Astrocyte (in vitro differentiated cells and primary cell): ENCODE results near the gene ZNF462. TPM values are rescaled to one million over a fixed set of nuclear protein-coding genes. Genes with fewer than 3 reads are reported as not detected.

Source experiments
- DNase-seq: peaks from one replicate; pipeline ENCODE4 v3.0.0-alpha.2; 2010; ENCODE audit warnings: low read depth
- FAIRE-seq: peaks from 2 replicates; lab custom pipeline; 2011; peaks lifted over from hg19 to GRCh38; lab: Jason Lieb, UNC
- H2AFZ ChIP-seq: 2 replicates; pipeline ENCODE4 v1.6.0; 2012; ENCODE audit warnings: low read depth, low read length, inconsistent platforms
- H3K27ac ChIP-seq: 2 replicates; pipeline ENCODE4 v1.5.1; 2011; ENCODE audit warnings: low read depth, low read length, inconsistent platforms
- H3K27me3 ChIP-seq: 2 replicates; pipeline ENCODE4 v1.6.0; 2011; ENCODE audit warnings: low read length, inconsistent platforms; ENCODE audit not compliant: insufficient read depth
- H3K36me3 ChIP-seq: 2 replicates; pipeline ENCODE4 v1.5.1; 2011; ENCODE audit warnings: low read length, inconsistent platforms; ENCODE audit not compliant: insufficient read depth
- H3K4me1 ChIP-seq: 2 replicates; pipeline ENCODE4 v1.5.1; 2011; ENCODE audit warnings: low read length, inconsistent platforms; ENCODE audit not compliant: insufficient read depth
- H3K4me2 ChIP-seq: 2 replicates; pipeline ENCODE4 v1.6.0; 2012; ENCODE audit warnings: low read length, inconsistent platforms
- H3K4me3 ChIP-seq: 2 replicates; pipeline ENCODE4 v1.5.1; 2011; ENCODE audit warnings: low read depth, mild to moderate bottlenecking, low read length, inconsistent platforms; ENCODE audit not compliant: insufficient read depth
- H3K79me2 ChIP-seq: 2 replicates; pipeline ENCODE4 v1.6.0; 2012; ENCODE audit warnings: mild to moderate bottlenecking, low read length, inconsistent platforms; ENCODE audit not compliant: insufficient read depth
- H3K9ac ChIP-seq: 2 replicates; pipeline ENCODE4 v1.6.0; 2012; ENCODE audit warnings: mild to moderate bottlenecking, low read length, inconsistent platforms
- H3K9me3 ChIP-seq: 2 replicates; pipeline ENCODE4 v1.5.1; 2012; ENCODE audit warnings: low read depth, mild to moderate bottlenecking, low read length, inconsistent platforms; ENCODE audit not compliant: insufficient read depth
- H4K20me1 ChIP-seq: 2 replicates; pipeline ENCODE4 v1.6.0; 2012; ENCODE audit warnings: low read length, inconsistent platforms; ENCODE audit not compliant: insufficient read depth
- H3K27ac Mint-ChIP-seq: one replicate; pipeline ENCODE4 v1.8.0; 2021; ENCODE audit warnings: mild to moderate bottlenecking, mixed read lengths; ENCODE audit not compliant: unreplicated experiment
- H3K27me3 Mint-ChIP-seq: one replicate; pipeline ENCODE4 v1.8.0; 2021; ENCODE audit warnings: low read depth, mixed read lengths; ENCODE audit not compliant: unreplicated experiment
- H3K36me3 Mint-ChIP-seq: one replicate; pipeline ENCODE4 v1.8.0; 2021; ENCODE audit warnings: low read depth, mixed read lengths; ENCODE audit not compliant: unreplicated experiment
- H3K4me1 Mint-ChIP-seq: one replicate; pipeline ENCODE4 v1.8.0; 2021; ENCODE audit warnings: low read depth, mixed read lengths; ENCODE audit not compliant: unreplicated experiment
- H3K4me3 Mint-ChIP-seq: one replicate; pipeline ENCODE4 v1.8.0; 2021; ENCODE audit warnings: mild to moderate bottlenecking, moderate library complexity, mixed read lengths; ENCODE audit not compliant: unreplicated experiment
- H3K9me3 Mint-ChIP-seq: one replicate; pipeline ENCODE4 v1.8.0; 2021; ENCODE audit warnings: mild to moderate bottlenecking, mixed read lengths; ENCODE audit not compliant: unreplicated experiment
- CTCF ChIP-seq: IDR thresholded peaks from 2 replicates; pipeline ENCODE4 v1.5.1; 2011; ENCODE audit warnings: low read depth, mild to moderate bottlenecking, inconsistent platforms, low read length, moderate library complexity; ENCODE audit not compliant: insufficient read depth
- EZH2 ChIP-seq: IDR thresholded peaks from 2 replicates; pipeline ENCODE4 v1.6.1; 2012; ENCODE audit warnings: mild to moderate bottlenecking, low read length, inconsistent platforms; ENCODE audit not compliant: insufficient read depth
- total RNA-seq: library from RNA; stranded (reverse); gene quantifications from 2 replicates; pipeline ENCODE4 v1.2.1, GENCODE V29; 2021

ZNF462 gene
- total RNA-seq, 1 donor from 2014 or later: 126 TPM

GRCh38 chr9:107005201-107005600 lies 142.2 kb downstream of the ZNF462 start:
- no peaks in the 10 kb centered on the region for H3K27me3 Mint-ChIP-seq
- Histone ChIP-seq H3K36me3 (peaks cover 11% of the 10 kb centered on the region), H3K4me2 (no peak overlapping the region), H3K4me3 (no peak overlapping the region), H3K27me3 (no peaks in the 10 kb centered on the region), H3K79me2 (peaks cover 3% of the 10 kb centered on the region), H3K4me1 (no peaks in the 10 kb centered on the region), H3K27ac (no peak overlapping the region), H3K9ac (no peak overlapping the region), H3K9me3 (no peaks in the 10 kb centered on the region), H2AFZ (no peak overlapping the region), H4K20me1 (peaks cover 4% of the 10 kb centered on the region)
- H3K4me3 Mint-ChIP-seq: no peak overlapping the region
- peaks cover 12% of the 10 kb centered on the region for H3K4me1 Mint-ChIP-seq
- H3K9me3 Mint-ChIP-seq: peaks cover 2% of the 10 kb centered on the region
- FAIRE-seq (no peak), DNase-seq (no peak)
- no peak overlapping the region for H3K27ac Mint-ChIP-seq
- H3K36me3 Mint-ChIP-seq: peaks cover 40% of the 10 kb centered on the region
- TF ChIP-seq EZH2 (no peak), CTCF (no peak)

GRCh38 chr9:107007402-107007801 lies 144.4 kb downstream of the ZNF462 start:
- Histone ChIP-seq H4K20me1 (peaks cover 4% of the 10 kb centered on the region), H3K36me3 (peaks cover 21% of the 10 kb centered on the region), H3K79me2 (peaks cover 3% of the 10 kb centered on the region), H3K27ac (no peak overlapping the region), H3K27me3 (no peaks in the 10 kb centered on the region), H3K4me1 (no peaks in the 10 kb centered on the region), H3K9me3 (no peaks in the 10 kb centered on the region), H3K9ac (no peak overlapping the region), H2AFZ (no peak overlapping the region), H3K4me2 (no peak overlapping the region), H3K4me3 (no peak overlapping the region)
- FAIRE-seq (no peak), DNase-seq (no peak)
- Mint-ChIP-seq H3K27me3 (no peaks in the 10 kb centered on the region), H3K36me3 (peaks cover 45% of the 10 kb centered on the region), H3K9me3 (peaks cover 2% of the 10 kb centered on the region), H3K4me3 (no peak overlapping the region), H3K4me1 (peaks cover 7% of the 10 kb centered on the region), H3K27ac (no peak overlapping the region)
- no peak for TF ChIP-seq CTCF
- TF ChIP-seq EZH2: no peak

GRCh38 chr9:107008011-107008410 lies 145.0 kb downstream of the ZNF462 start:
- H3K27me3 ChIP-seq: no peaks in the 10 kb centered on the region
- H4K20me1 ChIP-seq: peaks cover 4% of the 10 kb centered on the region
- H3K27ac ChIP-seq: no peak overlapping the region
- FAIRE-seq (no peak), DNase-seq (no peak)
- H3K9me3 ChIP-seq: no peaks in the 10 kb centered on the region
- Mint-ChIP-seq H3K4me3 (no peak overlapping the region), H3K9me3 (peaks cover 2% of the 10 kb centered on the region), H3K27me3 (no peaks in the 10 kb centered on the region), H3K36me3 (peaks cover 41% of the 10 kb centered on the region), H3K27ac (no peak overlapping the region), H3K4me1 (peaks cover 2% of the 10 kb centered on the region)
- no peaks in the 10 kb centered on the region for H3K4me1 ChIP-seq
- peaks cover 3% of the 10 kb centered on the region for H3K79me2 ChIP-seq
- no peak for TF ChIP-seq CTCF
- no peak for TF ChIP-seq EZH2
- peaks cover 21% of the 10 kb centered on the region for H3K36me3 ChIP-seq
- H3K4me3 ChIP-seq: no peak overlapping the region
- no peak overlapping the region for H3K9ac ChIP-seq
- no peak overlapping the region for H2AFZ ChIP-seq
- no peak overlapping the region for H3K4me2 ChIP-seq
